HG02981 (cell line): ENCODE measurements around the gene SKIDA1.
A peak's percentile ranks its signal among the peaks of the same experiment; 100 is the strongest.

Source experiments
- ATAC-seq: cut with Tn5 transposase; IDR thresholded peaks from one replicate; pipeline ENCODE4 v1.9.1; 2021; ENCODE audit warnings: mild to moderate bottlenecking, moderate library complexity; ENCODE audit not compliant: unreplicated experiment

SKIDA1 gene

GRCh38 chr10:21529032-21529910, 3.8 kb upstream of the SKIDA1 start:
- no peak for ATAC-seq

GRCh38 chr10:21528236-21529031, 3.0 kb upstream of the SKIDA1 start:
- no peak for ATAC-seq

- no peak for ATAC-seq
Measured at GRCh38 chr10:21527598-21528235, 2.2 kb upstream of the SKIDA1 start.

GRCh38 chr10:21526860-21527597, 1.5 kb upstream of the SKIDA1 start:
- ATAC-seq, result no peak

GRCh38 chr10:21526188-21526859, 842 bp upstream of the SKIDA1 start:
- peak; percentile 33 for ATAC-seq

- ATAC-seq, result no peak
Measured at GRCh38 chr10:21524526-21525366, 736 bp downstream of the SKIDA1 start.

GRCh38 chr10:21524131-21524525, 1.4 kb downstream of the SKIDA1 start:
- no peak for ATAC-seq

- ATAC-seq, result no peak
Measured at GRCh38 chr10:21523557-21524008, 1.9 kb downstream of the SKIDA1 start.

- ATAC-seq, result no peak
Measured at GRCh38 chr10:21522631-21523406, 2.7 kb downstream of the SKIDA1 start.

GRCh38 chr10:21521751-21522533, 3.5 kb downstream of the SKIDA1 start:
- ATAC-seq, result no peak

GRCh38 chr10:21520949-21521348, 4.5 kb downstream of the SKIDA1 start:
- ATAC-seq, result no peak

GRCh38 chr10:21520509-21520908, 5.0 kb downstream of the SKIDA1 start:
- no peak for ATAC-seq

- peak; percentile 46 for ATAC-seq
Measured at GRCh38 chr10:21519941-21520436, 5.5 kb downstream of the SKIDA1 start.

- no peak for ATAC-seq
Measured at GRCh38 chr10:21519397-21519933, 6.0 kb downstream of the SKIDA1 start.

GRCh38 chr10:21518641-21519396, 6.7 kb downstream of the SKIDA1 start:
- no peak for ATAC-seq

- ATAC-seq, result no peak
Measured at GRCh38 chr10:21518149-21518640, 7.3 kb downstream of the SKIDA1 start.
